CD4-positive, alpha-beta T cell treated with Interleukin-15 for 4 hours (primary cell): Measurements from ENCODE around the gene VGF.
"Not testable (repeated sequence)": the region's sequence is repeated elsewhere in the genome, so short reads cannot be mapped to it uniquely, and the experiment has no call there.

Source experiments
- DNase-seq: peaks from one replicate; pipeline ENCODE4 v3.0.0-alpha.2; 2020; ENCODE audit warnings: low spot score

The VGF gene

GRCh38 chr7:101165075-101165957 is at the start of gene VGF:
Gene VGF (minus strand): TSS chr7:101165569. CDS start chr7:101164843, 726 bp downstream.
- DNase-seq: peak; percentile 89

- DNase-seq: no peak
Observed at GRCh38 chr7:101212014-101212413, 46.6 kb upstream of the VGF start.

GRCh38 chr7:101211501-101211900 is 46.1 kb upstream of the VGF start:
- DNase-seq: no peak

DNA sequence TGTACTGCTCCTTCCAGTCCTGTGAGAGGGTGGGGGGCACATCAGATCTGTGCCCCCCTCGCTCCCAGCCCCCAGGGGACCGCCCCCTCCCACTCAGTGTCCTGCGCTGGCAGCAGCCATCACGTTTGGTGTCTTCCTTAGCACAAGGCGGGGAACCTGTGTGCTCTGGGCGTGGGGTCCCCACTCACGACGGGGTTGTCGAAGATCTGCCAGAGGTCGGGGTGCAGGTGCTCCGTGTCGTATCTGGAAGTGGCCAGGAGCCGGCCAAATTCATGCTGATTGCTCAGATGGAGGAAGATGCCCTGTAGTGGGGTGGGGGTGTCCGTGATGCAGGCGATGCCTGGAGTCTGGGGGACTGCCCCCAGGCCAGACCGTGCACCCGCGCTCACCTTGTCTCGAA is 44.8 kb upstream of the VGF start:
- no peak for DNase-seq

GRCh38 chr7:101208794-101209193 is 43.4 kb upstream of the VGF start:
- no peak for DNase-seq

- no peak for DNase-seq
Observed at GRCh38 chr7:101207459-101207858, 42.1 kb upstream of the VGF start.

DNA sequence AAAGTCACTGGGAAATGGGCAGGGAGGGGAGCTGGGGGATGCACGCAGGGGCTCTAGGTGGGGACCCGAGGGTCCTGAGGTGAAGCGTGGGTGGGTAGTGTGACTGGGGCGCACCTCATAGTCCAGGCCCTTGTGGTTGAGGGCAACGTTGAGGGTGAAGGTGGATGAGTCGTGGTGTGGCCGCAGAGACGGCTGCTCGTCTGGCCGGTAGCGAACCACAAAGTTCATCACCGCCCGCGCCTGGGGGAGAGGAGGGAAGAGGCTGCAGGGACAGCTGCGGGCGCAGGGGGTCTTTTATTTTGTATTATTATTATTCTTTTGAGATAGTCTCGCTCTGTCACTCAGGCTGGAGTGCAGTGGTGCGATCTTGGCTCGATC is 41.3 kb upstream of the VGF start:
- DNase-seq: no peak

DNA sequence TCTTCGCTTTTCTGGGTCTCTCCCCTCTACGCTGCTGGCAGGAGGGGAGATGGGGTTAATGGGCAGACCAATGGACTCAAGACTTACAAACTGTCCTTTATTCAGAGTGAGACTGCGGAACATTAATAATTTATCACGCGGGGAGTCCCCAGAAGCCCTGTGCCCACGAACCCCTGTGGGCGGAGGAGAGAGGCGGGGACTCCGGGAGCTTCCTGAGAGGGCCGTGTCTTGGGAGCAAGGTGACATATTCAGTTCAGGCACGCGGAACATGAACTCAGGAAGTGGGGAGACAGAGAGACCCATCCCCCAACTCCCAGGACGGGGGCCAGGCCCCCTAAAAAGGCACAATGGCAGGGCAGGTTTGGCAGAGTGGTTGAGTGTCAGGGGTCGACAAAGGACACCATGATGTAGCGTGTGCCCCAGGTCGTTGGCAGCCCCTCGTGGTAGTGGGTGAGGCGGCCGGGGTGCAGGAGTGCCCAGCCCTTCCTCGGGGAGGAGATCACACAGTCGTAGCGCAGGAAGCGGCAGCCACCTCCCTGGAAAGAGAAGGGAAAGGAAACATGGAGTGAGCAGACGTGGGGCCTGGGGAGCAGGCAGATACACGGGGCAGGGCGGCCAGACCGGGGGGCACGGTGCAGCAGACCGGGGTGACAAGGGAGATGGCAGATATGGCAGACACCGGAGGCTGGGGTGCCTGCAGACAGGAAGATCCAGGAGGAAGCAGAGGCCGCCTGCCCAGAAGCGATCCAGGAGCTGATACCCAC is 40.7 kb upstream of the VGF start:
- no peak for DNase-seq

- peak; percentile 44 for DNase-seq
Observed at GRCh38 chr7:101203740-101204738, 38.7 kb upstream of the VGF start.

GRCh38 chr7:101202603-101202918 is 37.2 kb upstream of the VGF start:
- DNase-seq: no peak

GRCh38 chr7:101201695-101202602 is 36.6 kb upstream of the VGF start:
- DNase-seq: no peak

DNA sequence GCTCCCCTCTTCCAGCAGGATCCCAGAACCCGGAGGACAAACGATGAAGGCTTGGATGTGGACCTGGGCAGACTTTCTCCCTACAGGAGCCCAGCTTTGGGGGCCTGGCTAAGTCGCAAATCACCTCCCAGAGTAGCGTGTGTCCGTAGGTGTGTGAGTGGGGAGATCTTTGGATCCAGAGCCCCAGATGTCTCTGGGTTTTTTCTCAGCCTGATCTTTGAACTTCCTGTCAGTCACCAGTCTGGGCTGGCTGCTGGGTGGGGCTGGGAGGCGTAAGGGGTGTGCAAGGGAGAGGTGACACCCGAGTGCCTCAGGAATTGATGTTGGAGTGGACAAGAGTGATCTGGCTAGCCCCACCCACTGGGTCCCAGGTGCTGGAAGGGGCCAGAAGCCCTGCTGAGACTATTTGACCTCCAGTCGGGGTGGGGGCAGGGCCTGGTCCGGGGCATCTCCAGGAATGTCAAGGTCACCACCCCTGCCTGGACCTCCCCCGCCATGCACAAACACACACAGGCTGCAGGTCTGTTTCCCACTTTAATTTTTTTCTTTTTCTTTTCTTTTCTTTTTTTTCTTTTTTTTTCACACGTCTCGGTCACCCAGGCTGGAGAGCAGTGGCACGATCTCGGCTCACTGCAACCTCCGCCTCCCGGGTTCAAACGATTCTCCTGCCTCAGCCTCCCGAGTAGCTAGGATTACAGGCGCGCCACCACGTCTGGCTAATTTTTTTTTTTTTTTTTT is 35.7 kb upstream of the VGF start, which contains the start of gene MOGAT3:
MOGAT3 (minus strand) TSS at position 175 of the 738 bp plus-strand sequence. CDS start 182 bp downstream, outside the sequence.
- no peak for DNase-seq

DNA sequence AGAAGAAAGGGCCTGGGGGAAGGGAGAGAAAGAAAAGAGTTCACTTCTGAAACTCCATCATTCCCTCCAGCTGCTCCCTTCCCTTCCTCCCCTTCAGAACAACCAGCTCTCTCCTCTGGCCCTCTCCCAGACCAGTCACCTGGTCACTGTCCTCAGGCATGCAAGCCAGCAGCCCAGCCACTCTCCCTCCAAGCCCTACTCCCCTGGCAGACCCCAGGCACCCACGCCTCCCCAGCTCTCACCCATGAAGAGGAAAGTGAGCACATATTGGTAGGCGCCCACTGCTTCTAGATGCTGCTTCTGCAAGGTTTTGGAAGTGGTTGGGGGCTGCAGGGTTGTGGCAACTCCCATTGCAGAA is 35.1 kb upstream of the VGF start:
- no peak for DNase-seq

- DNase-seq: not testable (repeated sequence)
Observed at GRCh38 chr7:101199522-101199921, 34.2 kb upstream of the VGF start.

GRCh38 chr7:101198476-101198875 is 33.1 kb upstream of the VGF start:
- no peak for DNase-seq

- no peak for DNase-seq
Observed at GRCh38 chr7:101197991-101198390, 32.6 kb upstream of the VGF start.

DNA sequence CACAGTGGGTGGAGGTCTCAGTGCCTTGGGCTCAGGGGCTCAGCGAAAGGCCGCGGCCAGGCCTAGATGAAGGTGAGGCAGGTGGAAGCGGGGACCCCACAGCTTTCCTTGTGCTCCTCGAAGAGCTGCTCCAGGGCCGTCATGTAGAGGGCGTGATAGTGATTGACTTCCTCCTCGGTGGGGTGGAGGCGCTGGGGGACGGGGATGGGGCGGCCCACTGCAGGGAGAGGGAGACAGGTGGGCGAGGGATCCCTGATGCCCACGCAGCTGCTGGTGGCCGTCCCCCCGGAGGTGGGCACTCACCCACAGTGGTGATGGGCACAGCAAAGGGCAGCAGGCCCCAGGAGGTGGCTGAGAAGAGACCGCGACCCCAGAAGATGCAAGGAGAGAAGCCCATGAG is 30.5 kb upstream of the VGF start:
- no peak for DNase-seq

DNA sequence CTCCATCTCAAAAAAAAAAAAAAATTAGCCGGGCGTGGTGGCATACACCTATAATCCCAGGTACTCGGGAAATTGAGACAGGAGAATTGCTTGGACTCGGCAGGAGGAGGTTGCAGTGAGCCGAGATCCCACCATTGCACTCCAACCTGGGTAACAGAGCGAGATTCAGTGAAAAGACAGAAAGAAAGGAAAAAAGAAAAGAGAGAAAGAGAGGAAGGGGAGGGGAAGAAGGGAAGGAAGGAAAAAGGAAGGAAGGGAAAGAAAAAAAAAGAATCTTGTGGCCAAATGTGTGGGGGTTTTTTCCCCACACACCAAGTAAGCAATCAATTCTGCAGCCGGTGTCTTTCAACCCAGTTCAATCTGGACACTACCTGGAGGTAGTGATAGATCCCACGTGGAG is 23.7 kb upstream of the VGF start:
- DNase-seq: no peak

- DNase-seq: no peak
Observed at GRCh38 chr7:101186844-101187428, 21.6 kb upstream of the VGF start.

- DNase-seq: no peak
Observed at GRCh38 chr7:101186194-101186593, 20.8 kb upstream of the VGF start.
